Measurements from ENCODE around the gene STAG3. TPM values are rescaled to one million over a fixed set of nuclear protein-coding genes. Genes with fewer than 3 reads are reported as not detected.

Gene STAG3
- total and polyA plus RNA-seq, 2 experiments from 2014 or later: 4.6 to 4.7 TPM

DNA sequence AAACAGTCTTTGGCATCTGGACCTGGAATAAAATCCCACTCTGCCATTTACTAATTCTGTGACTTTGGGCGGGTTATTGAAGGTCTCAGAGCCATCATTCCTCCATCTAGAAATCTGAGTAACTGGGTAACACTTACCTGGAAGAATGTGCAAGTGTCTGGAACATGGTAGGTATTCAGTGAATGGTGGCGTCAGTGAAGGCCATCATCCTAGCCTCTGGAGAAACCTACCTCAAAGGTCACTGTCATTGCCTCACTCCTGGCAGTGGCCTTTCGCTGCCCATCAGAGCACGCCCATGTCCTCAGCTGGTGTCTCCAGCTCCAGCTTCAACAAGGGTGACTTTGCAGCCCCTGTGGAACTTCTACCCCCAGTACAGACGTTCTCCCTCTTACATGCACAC lies 13.8 kb upstream of the STAG3 start (continued):
- TF ChIP-seq, protein P1, sequence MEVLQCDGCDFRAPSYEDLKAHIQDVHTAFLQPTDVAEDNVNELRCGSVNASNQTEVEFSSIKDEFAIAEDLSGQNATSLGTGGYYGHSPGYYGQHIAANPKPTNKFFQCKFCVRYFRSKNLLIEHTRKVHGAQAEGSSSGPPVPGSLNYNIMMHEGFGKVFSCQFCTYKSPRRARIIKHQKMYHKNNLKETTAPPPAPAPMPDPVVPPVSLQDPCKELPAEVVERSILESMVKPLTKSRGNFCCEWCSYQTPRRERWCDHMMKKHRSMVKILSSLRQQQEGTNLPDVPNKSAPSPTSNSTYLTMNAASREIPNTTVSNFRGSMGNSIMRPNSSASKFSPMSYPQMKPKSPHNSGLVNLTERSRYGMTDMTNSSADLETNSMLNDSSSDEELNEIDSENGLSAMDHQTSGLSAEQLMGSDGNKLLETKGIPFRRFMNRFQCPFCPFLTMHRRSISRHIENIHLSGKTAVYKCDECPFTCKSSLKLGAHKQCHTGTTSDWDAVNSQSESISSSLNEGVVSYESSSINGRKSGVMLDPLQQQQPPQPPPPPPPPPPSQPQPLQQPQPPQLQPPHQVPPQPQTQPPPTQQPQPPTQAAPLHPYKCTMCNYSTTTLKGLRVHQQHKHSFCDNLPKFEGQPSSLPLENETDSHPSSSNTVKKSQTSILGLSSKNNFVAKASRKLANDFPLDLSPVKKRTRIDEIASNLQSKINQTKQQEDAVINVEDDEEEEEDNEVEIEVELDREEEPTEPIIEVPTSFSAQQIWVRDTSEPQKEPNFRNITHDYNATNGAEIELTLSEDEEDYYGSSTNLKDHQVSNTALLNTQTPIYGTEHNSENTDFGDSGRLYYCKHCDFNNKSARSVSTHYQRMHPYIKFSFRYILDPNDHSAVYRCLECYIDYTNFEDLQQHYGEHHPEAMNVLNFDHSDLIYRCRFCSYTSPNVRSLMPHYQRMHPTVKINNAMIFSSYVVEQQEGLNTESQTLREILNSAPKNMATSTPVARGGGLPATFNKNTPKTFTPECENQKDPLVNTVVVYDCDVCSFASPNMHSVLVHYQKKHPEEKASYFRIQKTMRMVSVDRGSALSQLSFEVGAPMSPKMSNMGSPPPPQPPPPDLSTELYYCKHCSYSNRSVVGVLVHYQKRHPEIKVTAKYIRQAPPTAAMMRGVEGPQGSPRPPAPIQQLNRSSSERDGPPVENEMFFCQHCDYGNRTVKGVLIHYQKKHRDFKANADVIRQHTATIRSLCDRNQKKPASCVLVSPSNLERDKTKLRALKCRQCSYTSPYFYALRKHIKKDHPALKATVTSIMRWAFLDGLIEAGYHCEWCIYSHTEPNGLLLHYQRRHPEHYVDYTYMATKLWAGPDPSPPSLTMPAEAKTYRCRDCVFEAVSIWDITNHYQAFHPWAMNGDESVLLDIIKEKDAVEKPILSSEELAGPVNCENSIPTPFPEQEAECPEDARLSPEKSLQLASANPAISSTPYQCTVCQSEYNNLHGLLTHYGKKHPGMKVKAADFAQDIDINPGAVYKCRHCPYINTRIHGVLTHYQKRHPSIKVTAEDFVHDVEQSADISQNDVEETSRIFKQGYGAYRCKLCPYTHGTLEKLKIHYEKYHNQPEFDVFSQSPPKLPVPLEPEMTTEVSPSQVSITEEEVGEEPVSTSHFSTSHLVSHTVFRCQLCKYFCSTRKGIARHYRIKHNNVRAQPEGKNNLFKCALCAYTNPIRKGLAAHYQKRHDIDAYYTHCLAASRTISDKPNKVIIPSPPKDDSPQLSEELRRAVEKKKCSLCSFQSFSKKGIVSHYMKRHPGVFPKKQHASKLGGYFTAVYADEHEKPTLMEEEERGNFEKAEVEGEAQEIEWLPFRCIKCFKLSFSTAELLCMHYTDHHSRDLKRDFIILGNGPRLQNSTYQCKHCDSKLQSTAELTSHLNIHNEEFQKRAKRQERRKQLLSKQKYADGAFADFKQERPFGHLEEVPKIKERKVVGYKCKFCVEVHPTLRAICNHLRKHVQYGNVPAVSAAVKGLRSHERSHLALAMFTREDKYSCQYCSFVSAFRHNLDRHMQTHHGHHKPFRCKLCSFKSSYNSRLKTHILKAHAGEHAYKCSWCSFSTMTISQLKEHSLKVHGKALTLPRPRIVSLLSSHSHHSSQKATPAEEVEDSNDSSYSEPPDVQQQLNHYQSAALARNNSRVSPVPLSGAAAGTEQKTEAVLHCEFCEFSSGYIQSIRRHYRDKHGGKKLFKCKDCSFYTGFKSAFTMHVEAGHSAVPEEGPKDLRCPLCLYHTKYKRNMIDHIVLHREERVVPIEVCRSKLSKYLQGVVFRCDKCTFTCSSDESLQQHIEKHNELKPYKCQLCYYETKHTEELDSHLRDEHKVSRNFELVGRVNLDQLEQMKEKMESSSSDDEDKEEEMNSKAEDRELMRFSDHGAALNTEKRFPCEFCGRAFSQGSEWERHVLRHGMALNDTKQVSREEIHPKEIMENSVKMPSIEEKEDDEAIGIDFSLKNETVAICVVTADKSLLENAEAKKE (CRISPR knock-in tag; IDR thresholded peaks at IDR 0.05): no peak
- TF ChIP-seq, protein P2, sequence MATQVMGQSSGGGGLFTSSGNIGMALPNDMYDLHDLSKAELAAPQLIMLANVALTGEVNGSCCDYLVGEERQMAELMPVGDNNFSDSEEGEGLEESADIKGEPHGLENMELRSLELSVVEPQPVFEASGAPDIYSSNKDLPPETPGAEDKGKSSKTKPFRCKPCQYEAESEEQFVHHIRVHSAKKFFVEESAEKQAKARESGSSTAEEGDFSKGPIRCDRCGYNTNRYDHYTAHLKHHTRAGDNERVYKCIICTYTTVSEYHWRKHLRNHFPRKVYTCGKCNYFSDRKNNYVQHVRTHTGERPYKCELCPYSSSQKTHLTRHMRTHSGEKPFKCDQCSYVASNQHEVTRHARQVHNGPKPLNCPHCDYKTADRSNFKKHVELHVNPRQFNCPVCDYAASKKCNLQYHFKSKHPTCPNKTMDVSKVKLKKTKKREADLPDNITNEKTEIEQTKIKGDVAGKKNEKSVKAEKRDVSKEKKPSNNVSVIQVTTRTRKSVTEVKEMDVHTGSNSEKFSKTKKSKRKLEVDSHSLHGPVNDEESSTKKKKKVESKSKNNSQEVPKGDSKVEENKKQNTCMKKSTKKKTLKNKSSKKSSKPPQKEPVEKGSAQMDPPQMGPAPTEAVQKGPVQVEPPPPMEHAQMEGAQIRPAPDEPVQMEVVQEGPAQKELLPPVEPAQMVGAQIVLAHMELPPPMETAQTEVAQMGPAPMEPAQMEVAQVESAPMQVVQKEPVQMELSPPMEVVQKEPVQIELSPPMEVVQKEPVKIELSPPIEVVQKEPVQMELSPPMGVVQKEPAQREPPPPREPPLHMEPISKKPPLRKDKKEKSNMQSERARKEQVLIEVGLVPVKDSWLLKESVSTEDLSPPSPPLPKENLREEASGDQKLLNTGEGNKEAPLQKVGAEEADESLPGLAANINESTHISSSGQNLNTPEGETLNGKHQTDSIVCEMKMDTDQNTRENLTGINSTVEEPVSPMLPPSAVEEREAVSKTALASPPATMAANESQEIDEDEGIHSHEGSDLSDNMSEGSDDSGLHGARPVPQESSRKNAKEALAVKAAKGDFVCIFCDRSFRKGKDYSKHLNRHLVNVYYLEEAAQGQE (IDR thresholded peaks at IDR 0.05; ENCODE audit: unreplicated experiment): no peak
- TF ChIP-seq EZH2 (IDR thresholded peaks at IDR 0.05; ENCODE audit: low read depth, unreplicated experiment): no peak

GRCh38 chr7:100166317-100166940 lies 11.3 kb upstream of the STAG3 start:
- peak overlapping the region; percentile 90; the same call in 1 of the 2 replicates for H3K4me2 ChIP-seq
- peaks cover 40% of the 10 kb centered on the region for H3K27me3 Mint-ChIP-seq (ENCODE audit: insufficient read depth, low read depth, poor library complexity)
- no peak overlapping the region for H3K27ac Mint-ChIP-seq
- TF ChIP-seq, protein P1 (CRISPR knock-in tag; IDR thresholded peaks at IDR 0.05): no peak
- TF ChIP-seq JUNB (IDR thresholded peaks at IDR 0.05; ENCODE audit: unreplicated experiment): no peak

More at GRCh38 chr7:100166317-100166940, 11.3 kb upstream of the STAG3 start:
- Histone ChIP-seq H4K20me1 (replicated peaks; ENCODE audit: insufficient read depth) (no peaks in the 10 kb centered on the region; the same call in 1 of the 2 replicates), H3K4me3 (0 out of 2 replicates have a peak overlapping the region, but pooled peaks have one; percentile 73), H3K27me3 (ENCODE audit: insufficient read depth) (peaks cover 16% of the 10 kb centered on the region), H3K79me2 (replicated peaks; ENCODE audit: insufficient read depth) (no peaks in the 10 kb centered on the region), H3K27ac (ENCODE audit: low read depth) (no peak overlapping the region), H3F3A (replicated peaks; ENCODE audit: low read depth) (peaks cover 28% of the 10 kb centered on the region; the same call in 1 of the 2 replicates), H3K9me2 (ENCODE audit: insufficient read depth) (no peaks in the 10 kb centered on the region), H3K4me1 (ENCODE audit: insufficient read depth) (peaks cover 35% of the 10 kb centered on the region), H3K36me3 (ENCODE audit: insufficient read depth) (no peaks in the 10 kb centered on the region), H2AFZ (no peak overlapping the region)
- Mint-ChIP-seq H3K4me1 (peaks cover 50% of the 10 kb centered on the region), H3K4me3 (peak overlapping the region; percentile 83; the same call in 2 of the 3 replicates), H3K9me3 (no peaks in the 10 kb centered on the region), H3K36me3 (ENCODE audit: low read depth) (no peaks in the 10 kb centered on the region; the same call in 2 of the 3 replicates)
- ATAC-seq: no peak
- no peak for DNase-seq (ENCODE audit: low spot score)

Data from GM23338 (cell line).